Central memory CD8-positive, alpha-beta T cell (primary cell): ENCODE measurements around the gene CDPF1.
"Not testable (repeated sequence)": the region's sequence is repeated elsewhere in the genome, so short reads cannot be mapped to it uniquely, and the experiment has no call there.

Experiments used
- ATAC-seq: fragments of 150-1000 bp; cut with Tn5 transposase; replicated peaks from 2 replicates; pipeline ENCODE4 v1.10.0; 2022; ENCODE audit warnings: mild to moderate bottlenecking, moderate FRiP score, moderate number of reproducible peaks; ENCODE audit not compliant: poor library complexity, severe bottlenecking; ENCODE audit errors: extremely low read depth
- DNase-seq, 2 donors: peaks; one replicate each; pipeline ENCODE4 v3.0.0; 2021; ENCODE audit warnings: low spot score in 2 of 2
- H3K27ac Mint-ChIP-seq: one replicate; pipeline ENCODE4 v1.8.0; 2022; ENCODE audit warnings: low read depth, mild to moderate bottlenecking, moderate library complexity, mixed read lengths
- H3K27me3 Mint-ChIP-seq: one replicate; pipeline ENCODE4 v1.8.0; 2022; ENCODE audit warnings: mixed read lengths
- H3K36me3 Mint-ChIP-seq: one replicate; pipeline ENCODE4 v1.8.0; 2022; ENCODE audit warnings: mild to moderate bottlenecking, moderate library complexity, mixed read lengths; ENCODE audit not compliant: insufficient read depth
- H3K4me1 Mint-ChIP-seq: one replicate; pipeline ENCODE4 v1.8.0; 2022; ENCODE audit warnings: mixed read lengths
- H3K4me3 Mint-ChIP-seq: one replicate; pipeline ENCODE4 v1.8.0; 2022; ENCODE audit warnings: mild to moderate bottlenecking, moderate library complexity, mixed read lengths
- H3K9me3 Mint-ChIP-seq: one replicate; pipeline ENCODE4 v1.8.0; 2022; ENCODE audit warnings: mixed read lengths

The CDPF1 gene

DNA sequence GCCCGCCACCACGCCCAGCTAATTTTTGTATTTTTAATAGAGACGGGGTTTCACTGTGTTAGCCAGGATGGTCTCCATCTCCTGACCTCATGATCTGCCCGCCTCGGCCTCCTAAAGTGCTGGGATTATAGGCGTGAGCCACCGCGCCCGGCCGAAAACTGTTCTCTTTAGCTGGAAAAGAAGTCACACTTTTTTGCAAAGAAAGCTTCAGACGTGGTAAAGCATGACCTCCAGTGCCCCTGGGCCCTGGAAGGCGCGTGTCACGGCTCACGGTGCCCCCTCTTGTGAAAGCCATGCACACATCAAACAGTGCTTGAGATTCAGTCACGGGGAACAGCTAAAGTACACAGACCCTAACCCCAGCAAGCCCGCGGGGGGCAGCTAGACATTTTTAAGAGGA, 51.3 kb downstream of the CDPF1 start:
- H3K36me3 Mint-ChIP-seq: peaks cover 17% of the 10 kb centered on the region
- H3K4me3 Mint-ChIP-seq, H3K27ac Mint-ChIP-seq, DNase-seq, ATAC-seq, H3K9me3 Mint-ChIP-seq, H3K27me3 Mint-ChIP-seq: not testable (repeated sequence)
- H3K4me1 Mint-ChIP-seq: peaks cover 14% of the 10 kb centered on the region

DNA sequence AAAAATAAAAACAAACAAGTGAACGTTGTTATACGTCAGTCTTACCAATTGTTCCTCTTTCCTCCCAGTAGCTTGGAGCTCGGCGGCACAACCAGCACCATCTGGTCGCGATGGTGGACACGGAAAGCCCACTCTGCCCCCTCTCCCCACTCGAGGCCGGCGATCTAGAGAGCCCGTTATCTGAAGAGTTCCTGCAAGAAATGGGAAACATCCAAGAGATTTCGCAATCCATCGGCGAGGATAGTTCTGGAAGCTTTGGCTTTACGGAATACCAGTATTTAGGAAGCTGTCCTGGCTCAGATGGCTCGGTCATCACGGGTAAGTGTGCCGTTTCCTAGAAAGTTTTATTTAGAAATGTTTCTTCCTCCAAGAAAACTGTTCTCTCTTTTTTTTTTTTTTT, 51.8 kb downstream of the CDPF1 start:
- Mint-ChIP-seq H3K36me3 (peaks cover 17% of the 10 kb centered on the region), H3K4me1 (peaks cover 14% of the 10 kb centered on the region), H3K9me3 (no peaks in the 10 kb centered on the region), H3K4me3 (no peak overlapping the region), H3K27ac (no peak overlapping the region), H3K27me3 (no peaks in the 10 kb centered on the region)
- no peak for ATAC-seq
- DNase-seq: no peak

GRCh38 chr22:46196278-46196677, 53.8 kb downstream of the CDPF1 start:
- ATAC-seq (no peak), DNase-seq (no peak)
- Mint-ChIP-seq H3K27me3 (no peaks in the 10 kb centered on the region), H3K27ac (no peak overlapping the region), H3K36me3 (peaks cover 15% of the 10 kb centered on the region), H3K9me3 (no peaks in the 10 kb centered on the region), H3K4me1 (peaks cover 14% of the 10 kb centered on the region), H3K4me3 (no peak overlapping the region)

- no peak for ATAC-seq
- no peak for DNase-seq
- H3K27ac Mint-ChIP-seq: no peak overlapping the region
- peaks cover 14% of the 10 kb centered on the region for H3K4me1 Mint-ChIP-seq
- no peaks in the 10 kb centered on the region for H3K9me3 Mint-ChIP-seq
- no peak overlapping the region for H3K4me3 Mint-ChIP-seq
- no peaks in the 10 kb centered on the region for H3K27me3 Mint-ChIP-seq
- peaks cover 15% of the 10 kb centered on the region for H3K36me3 Mint-ChIP-seq
Measured at GRCh38 chr22:46195487-46196165, 54.5 kb downstream of the CDPF1 start.
